PC-9 (cell line): Measurements from ENCODE around the gene SART3.

ENCODE experiments used
- CTCF ChIP-seq: fragments of 200-600 bp; sonication (generic); conservative IDR thresholded peaks from 2 replicates; pipeline ENCODE4 v1.6.1; 2017; ENCODE audit warnings: mixed run types, antibody characterized with exemption, mild to moderate bottlenecking, moderate library complexity
- EZH2 ChIP-seq: fragments of 200-600 bp; sonication (generic); IDR thresholded peaks from 2 replicates; pipeline ENCODE4 v1.8.0; 2017; ENCODE audit warnings: antibody characterized with exemption, low read depth

GRCh38 chr12:108479364-108480070, 81.5 kb downstream of the SART3 start:
- TF ChIP-seq CTCF (no peak), EZH2 (no peak)
